ENCODE measurements around the gene SOX1. TPM values are rescaled to one million over a fixed set of nuclear protein-coding genes. Genes with fewer than 3 reads are reported as not detected.

SOX1 gene
- total RNA-seq = under 1 TPM in 1 of 3 donors, not detected in 2; 0.19 TPM
- long read RNA-seq, donor 1 = 0 reads
- long read RNA-seq, donor 2 = 0 reads

DNA sequence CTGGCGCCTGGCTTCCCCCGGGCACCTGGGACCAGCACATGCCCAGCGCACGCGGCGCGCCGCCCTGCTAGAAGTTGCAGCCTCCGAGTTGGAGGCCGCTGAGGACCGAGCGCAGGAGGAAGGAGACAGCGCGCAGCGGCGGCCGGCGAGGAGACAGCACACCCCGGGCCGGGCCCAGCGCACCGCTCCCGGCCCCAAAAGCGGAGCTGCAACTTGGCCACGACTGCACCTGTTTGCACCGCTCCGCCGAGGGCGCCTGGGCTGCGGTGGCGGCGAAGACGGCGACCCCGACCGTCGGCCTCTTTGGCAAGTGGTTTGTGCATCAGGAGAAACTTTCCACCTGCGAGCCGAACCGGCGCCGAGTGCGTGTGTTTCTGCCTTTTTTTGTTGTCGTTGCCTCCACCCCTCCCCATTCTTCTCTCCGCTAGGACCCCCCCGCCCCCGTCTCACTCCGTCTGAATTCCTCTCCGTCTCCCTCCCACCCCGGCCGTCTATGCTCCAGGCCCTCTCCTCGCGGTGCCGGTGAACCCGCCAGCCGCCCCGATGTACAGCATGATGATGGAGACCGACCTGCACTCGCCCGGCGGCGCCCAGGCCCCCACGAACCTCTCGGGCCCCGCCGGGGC is at the start of gene SOX1:
TSS of gene SOX1 (plus strand) at position 34 of the 626 bp plus-strand sequence. CDS start at position 544, 510 bp downstream.
- DNase-seq = peak in 1 of 3 donors; percentile 11
- intact Hi-C loops (cut with DNase I, micrococcal nuclease) = no loop called here
- no peak within 1 kb of the TSS for H3K4me3 ChIP-seq

DNA sequence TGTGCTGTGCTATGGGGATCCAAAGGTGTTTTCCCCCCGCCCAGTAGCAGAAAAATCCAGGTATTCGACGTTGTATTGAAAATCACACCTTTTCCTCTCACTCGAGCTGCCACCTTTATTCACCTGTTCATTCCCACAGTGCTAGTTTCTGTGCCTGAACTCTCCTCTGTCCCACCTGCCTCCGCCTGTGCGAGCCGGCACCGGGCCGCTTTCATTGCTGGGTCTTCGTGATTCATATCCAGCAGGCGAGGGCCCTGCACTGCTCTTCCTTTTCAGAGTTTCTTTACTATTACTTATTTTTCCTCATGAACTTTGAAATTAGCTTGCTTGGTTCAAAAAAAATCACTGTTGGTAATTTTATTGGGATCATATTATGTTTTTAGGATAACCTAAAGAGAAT is 42.4 kb upstream of the SOX1 start:
- no peaks in the 10 kb centered on the region for H3K4me1 ChIP-seq (ENCODE audit: low read depth)
- intact Hi-C loops (cut with DNase I, micrococcal nuclease) = no loop called here
- no peak overlapping the region for H3K4me3 ChIP-seq
- DNase-seq = no peak
- H3K9me3 ChIP-seq = peaks cover 4% of the 10 kb centered on the region
- no peaks in the 10 kb centered on the region for H3K36me3 ChIP-seq (ENCODE audit: low read depth)
- no peak for ATAC-seq
- TF ChIP-seq, protein P1, sequence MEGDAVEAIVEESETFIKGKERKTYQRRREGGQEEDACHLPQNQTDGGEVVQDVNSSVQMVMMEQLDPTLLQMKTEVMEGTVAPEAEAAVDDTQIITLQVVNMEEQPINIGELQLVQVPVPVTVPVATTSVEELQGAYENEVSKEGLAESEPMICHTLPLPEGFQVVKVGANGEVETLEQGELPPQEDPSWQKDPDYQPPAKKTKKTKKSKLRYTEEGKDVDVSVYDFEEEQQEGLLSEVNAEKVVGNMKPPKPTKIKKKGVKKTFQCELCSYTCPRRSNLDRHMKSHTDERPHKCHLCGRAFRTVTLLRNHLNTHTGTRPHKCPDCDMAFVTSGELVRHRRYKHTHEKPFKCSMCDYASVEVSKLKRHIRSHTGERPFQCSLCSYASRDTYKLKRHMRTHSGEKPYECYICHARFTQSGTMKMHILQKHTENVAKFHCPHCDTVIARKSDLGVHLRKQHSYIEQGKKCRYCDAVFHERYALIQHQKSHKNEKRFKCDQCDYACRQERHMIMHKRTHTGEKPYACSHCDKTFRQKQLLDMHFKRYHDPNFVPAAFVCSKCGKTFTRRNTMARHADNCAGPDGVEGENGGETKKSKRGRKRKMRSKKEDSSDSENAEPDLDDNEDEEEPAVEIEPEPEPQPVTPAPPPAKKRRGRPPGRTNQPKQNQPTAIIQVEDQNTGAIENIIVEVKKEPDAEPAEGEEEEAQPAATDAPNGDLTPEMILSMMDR (IDR thresholded peaks at IDR 0.05) = no peak

More for the DNA sequence above, at the start of gene SOX1:
- ATAC-seq = peak; percentile 52
- Histone ChIP-seq H3K36me3 (ENCODE audit: low read depth) (no peaks in the 10 kb centered on the region), H3K9me3 (no peaks in the 10 kb centered on the region), H3K4me1 (ENCODE audit: low read depth) (peaks cover 11% of the 10 kb centered on the region)
- TF ChIP-seq, protein P1 (IDR thresholded peaks at IDR 0.05) = no peak

DNA sequence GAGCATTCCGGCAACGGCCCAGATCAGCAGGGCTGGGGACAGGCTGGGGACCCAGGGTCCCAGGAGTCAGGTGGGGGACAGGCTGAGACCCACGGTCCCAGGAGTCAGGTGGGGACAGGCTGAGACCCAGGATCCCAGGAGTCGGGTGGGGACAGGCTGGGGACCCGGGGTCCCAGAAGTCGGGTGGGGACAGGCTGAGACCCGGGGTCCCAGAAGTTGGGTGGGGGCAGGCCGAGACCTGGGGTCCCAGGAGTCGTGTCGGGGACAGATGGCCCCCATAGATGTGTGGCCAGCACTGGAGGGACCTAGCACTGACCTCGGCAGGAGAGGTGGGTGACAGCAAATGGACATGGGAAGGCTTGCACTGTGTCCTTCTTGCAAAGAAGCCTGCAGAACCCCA is 39.7 kb upstream of the SOX1 start:
- ATAC-seq (no peak), DNase-seq (no peak)
- Histone ChIP-seq H3K4me1 (ENCODE audit: low read depth) (no peaks in the 10 kb centered on the region), H3K4me3 (no peak overlapping the region), H3K9me3 (no peaks in the 10 kb centered on the region), H3K36me3 (ENCODE audit: low read depth) (no peaks in the 10 kb centered on the region)
- TF ChIP-seq, protein P1 (IDR thresholded peaks at IDR 0.05) = no peak
- intact Hi-C loops (cut with DNase I, micrococcal nuclease) = no loop called here

DNA sequence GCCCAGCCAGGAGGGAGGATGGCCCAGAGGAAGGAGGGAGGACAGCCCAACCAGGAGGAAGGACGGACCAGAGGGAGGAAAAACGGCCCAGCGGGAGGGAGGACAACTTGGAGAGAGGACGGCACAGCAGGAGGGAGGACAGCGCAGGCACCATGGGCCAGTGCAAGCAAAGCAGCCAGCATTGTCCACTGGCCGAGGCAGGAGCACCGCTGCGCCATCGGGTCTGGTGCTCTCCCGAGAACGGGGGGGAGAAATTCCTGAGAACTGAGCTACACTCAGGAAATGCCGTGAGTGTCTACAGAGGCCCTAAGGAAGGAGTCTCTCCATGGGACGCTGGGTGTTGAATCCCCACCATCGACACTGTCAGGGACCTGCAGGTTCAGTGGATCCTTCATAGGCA is 38.5 kb upstream of the SOX1 start:
- DNase-seq (no peak), ATAC-seq (no peak)
- TF ChIP-seq, protein P1 (IDR thresholded peaks at IDR 0.05) = no peak

DNA sequence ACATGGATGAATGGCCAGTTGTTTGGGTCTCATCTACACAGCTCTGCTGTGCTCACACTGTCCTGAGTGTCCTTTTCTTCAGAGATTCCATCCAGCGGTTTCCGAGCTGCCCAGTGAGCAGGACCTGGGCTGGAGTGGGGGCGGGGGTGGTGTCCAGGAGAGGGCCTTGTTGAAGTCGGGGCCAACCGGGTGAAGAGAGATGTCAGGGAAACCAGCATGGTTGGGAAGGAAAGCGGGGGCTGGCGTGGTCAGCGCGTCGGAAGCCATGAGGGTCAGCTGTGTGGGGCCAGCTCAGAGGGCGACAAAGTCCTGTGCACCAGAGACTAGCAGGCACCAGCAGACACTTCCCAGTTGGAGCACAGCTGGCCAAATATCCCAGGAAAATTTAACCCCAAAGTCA is 37.8 kb upstream of the SOX1 start:
- Histone ChIP-seq H3K36me3 (ENCODE audit: low read depth) (no peaks in the 10 kb centered on the region), H3K9me3 (no peaks in the 10 kb centered on the region), H3K4me3 (no peak overlapping the region), H3K4me1 (ENCODE audit: low read depth) (no peaks in the 10 kb centered on the region)
- ATAC-seq (no peak), DNase-seq (no peak)
- TF ChIP-seq, protein P1 (IDR thresholded peaks at IDR 0.05) = no peak
- intact Hi-C loops (cut with DNase I, micrococcal nuclease) = no loop called here

More for the DNA sequence above, 38.5 kb upstream of the SOX1 start:
- intact Hi-C loops (cut with DNase I, micrococcal nuclease) = no loop called here
- Histone ChIP-seq H3K36me3 (ENCODE audit: low read depth) (no peaks in the 10 kb centered on the region), H3K4me3 (no peak overlapping the region), H3K4me1 (ENCODE audit: low read depth) (no peaks in the 10 kb centered on the region), H3K9me3 (no peaks in the 10 kb centered on the region)

All from mucosa of descending colon (tissue), 3 donors.